GM18858 (cell line): Measurements from ENCODE around the gene IQSEC3.
"Not testable (repeated sequence)": the region's sequence is repeated elsewhere in the genome, so short reads cannot be mapped to it uniquely, and the experiment has no call there.

Source experiments
- ATAC-seq: cut with Tn5 transposase; IDR thresholded peaks from one replicate; pipeline ENCODE4 v1.9.1; 2021; ENCODE audit not compliant: unreplicated experiment

IQSEC3 gene

DNA sequence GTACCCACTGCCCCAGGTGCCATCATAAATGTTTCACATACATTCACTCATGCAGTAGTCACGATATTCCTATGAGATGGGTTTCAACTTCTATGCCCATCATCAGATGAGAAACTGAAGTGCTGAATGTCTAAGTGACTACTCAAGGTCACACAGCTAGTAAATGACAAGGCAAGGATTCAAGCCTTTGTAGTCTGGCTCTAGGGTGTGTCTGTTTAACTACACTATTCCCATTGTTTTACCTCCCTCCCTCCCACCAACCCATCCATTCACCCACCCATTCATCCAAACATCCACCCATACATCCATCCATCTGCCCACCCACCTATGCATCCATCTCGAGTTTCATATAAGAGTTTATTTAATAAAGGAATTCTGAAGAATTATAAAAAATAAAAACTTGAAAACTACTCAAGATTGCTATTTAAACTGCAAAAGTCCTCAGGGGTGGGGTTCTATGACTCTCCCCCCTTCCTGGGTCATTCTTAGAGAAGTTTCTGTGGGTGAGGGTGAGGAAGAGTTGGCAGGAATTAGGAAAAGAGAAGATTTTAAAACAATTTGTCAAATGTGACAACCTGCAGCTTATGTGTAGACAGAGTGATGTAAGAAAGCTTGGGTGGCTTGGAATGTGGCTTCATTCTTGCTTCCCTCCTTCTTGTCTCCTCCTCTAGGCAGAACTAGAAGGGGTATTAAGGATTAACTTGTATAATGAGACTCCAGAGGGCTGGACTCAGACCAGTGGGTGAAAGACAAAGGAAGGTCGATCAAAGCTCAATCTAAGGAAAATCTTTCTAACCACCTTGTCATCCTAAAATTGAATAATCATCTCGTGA is 13.4 kb upstream of the IQSEC3 start:
- ATAC-seq: not testable (repeated sequence)

DNA sequence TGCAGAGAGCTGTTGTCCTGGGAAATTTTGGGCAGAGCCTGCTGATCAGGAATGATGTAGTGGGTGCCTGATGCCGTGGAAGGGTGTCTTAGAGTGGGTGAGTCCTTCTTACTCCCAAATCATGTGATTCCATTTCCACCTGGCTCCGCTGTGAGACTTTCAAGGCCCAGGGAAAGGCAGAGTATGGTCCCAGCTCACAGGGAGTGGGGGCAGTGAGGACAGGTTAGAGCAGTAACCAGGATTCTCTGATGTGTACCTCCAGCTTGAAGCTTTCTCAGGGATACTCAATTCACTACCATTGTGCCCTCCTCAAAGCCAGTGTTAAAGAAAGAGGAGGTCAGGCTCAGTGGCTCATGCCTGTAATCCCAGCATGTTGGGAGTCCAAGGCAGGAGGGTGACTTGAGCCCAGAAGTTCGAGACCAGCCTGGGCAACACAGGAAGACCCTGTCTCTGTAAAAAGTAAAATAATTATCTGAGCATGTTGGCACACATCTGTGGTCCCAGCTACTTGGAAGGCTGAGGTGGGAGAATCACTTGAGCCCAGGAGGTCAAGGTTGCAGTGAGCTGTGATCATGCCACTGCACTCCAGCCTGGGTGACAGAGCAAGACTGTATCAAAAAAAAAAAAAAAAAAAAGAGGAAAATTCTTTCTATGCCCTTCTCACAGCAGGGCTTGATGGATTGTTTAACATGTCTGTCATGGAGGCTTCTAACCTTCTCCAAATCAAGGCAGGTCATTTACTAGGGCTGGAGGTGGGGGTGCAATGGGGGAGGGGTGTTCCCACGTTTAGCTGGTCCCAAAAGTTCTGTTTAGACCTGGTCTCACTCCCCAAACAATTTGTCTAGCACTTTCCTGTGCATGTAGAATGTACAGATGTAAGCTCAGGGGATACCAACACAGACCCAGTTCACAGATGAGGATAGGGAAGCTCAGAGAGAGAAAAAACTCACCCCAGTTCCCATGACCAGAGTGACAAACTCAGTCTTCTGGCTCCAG is 12.5 kb upstream of the IQSEC3 start:
- ATAC-seq: no peak

DNA sequence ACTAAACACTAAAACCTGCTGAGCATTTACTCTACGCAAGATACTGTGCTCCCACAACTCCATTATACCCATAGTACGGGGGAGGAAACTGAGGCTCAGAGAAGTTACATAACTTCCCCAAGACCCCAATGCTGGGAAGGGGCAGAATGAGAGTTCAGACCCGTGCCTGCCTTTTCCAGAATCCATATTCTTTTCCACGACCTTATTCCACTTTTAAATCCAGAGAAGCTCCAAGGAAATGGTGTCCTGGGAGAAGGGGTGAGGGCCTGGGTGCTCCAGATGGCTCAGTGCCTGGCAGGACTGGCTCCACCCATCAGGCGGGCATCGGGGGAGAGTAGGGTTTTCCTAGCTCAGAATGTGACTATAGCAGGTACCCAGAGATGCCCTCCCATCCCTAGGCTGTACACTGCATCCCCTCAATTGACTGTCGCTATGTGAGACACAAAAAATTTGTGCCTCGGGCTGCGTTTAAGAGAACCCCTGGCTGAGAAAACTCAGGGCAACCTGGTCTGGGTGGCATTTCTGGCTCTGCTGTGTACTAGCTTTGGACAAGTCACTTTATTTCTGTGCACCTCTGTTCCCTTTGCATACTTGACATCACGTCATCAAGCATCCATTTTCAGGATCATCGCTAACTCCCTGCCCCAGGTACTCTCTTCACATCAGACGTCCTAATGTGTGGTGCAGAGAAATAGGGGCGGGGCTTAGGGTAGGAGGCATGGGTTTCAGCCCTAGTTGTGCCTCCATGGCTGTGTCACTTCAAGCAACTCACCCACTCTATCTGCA is 11.6 kb upstream of the IQSEC3 start:
- no peak for ATAC-seq

DNA sequence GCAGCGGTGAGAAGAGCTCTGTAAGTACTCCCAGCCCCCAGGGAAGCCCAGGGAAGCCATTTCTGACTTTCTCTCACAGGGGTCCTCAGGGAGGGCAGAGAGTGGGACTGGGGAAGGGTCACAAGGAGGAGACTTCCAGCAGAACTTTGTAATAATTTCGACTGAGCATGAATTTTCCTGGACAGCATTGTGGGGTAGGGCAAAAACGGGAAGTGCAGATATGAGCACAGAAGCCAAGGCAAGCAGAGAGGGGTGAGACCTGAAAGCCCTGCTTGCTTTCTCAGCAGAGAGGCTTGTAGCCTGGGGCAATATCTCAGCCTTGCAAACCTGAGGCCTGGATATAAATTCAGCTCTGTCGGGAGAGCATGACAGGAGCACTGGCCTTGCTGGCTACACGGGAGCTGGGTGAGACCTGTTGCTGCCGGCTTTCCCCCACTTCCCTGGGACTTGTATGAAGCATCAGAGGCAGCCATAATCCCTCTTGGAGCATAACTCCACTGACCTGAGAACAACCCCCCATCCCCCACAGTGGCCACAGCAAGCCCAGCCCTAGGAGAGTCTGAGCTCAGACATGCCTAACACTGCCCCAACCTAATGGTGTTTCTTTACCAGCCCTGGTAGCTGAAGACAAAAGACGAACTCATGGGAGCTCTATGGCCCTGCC is 9.8 kb upstream of the IQSEC3 start:
- ATAC-seq: no peak

DNA sequence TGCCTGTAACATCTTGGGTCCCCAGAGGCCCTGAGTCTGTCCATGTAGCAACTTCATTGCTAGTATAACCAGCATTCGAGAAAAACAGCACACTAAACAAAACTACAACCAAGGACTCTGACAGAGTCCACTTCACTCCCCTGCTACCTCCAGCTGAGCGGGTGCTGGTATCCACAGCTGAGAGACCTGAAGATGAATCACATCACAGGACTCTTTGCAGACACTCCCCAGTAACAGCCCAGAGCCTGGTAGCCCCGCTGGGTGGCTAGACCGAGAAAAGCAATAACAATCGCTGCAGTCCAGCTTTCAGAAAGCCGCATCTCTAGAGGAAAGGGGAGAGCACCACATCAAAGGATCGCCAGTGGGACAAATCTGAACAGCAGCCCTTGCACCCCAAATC is 9.0 kb upstream of the IQSEC3 start:
- ATAC-seq: no peak

DNA sequence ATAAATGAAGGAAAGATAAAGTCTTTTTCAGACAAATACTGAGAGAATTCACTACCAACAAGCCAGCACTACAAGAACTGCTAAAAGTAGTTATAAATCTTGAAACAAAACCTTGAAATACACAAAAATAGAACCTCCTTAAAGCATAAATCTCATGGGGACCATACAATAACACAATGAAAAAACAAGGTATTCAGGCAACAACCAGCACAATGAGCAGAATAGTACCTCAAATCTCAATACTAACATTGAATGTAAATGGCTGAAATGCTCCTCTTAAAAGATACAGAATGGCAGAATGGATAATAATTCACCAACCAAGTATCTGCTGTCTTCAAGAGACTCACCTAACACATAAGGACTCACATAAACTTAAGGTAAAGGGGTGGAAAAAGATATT is 7.7 kb upstream of the IQSEC3 start:
- ATAC-seq: no peak

DNA sequence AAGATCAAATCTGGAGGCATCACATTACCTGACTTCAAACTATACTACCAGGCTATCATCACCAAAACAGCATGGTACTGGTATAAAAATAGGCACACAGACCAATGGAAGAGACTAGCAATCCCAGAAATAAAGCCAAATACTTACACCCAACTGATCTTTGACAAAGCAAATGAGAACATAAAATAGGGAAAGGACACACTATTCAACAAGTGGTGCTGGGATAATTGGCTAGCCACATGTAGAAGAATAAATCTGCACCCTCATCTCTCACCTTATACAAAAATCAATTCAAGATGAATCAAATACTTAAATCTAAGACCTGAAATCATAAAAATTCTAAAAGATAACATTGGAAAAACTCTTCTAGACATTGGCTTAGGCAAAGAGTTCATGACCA is 4.7 kb upstream of the IQSEC3 start:
- not testable (repeated sequence) for ATAC-seq

DNA sequence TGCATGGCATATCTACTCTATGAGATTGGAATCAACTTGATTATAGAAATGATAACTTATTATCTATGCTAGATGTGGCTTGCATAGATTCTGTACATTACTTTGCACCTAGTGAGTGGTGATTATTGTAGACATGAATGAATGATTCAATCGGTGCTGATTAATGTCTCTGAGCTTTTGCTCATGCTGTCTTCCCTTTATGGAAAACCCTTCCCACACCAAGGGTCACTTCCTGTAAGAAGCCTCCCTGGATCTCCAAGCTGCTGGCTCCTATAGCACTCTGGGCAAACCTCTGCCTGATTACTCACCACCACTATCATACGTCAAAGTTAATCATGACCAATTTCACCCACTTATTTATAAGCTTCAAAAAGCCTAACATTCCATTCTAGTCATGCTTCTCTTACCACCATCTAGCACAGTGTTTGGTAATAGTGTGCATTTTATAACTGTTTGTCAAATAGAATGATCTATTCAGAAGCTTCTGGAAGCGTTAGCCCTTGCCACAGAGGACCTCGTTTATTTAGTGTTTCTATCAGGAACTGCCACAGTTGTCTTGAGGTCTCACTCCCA is 990 bp upstream of the IQSEC3 start:
- not testable (repeated sequence) for ATAC-seq

DNA sequence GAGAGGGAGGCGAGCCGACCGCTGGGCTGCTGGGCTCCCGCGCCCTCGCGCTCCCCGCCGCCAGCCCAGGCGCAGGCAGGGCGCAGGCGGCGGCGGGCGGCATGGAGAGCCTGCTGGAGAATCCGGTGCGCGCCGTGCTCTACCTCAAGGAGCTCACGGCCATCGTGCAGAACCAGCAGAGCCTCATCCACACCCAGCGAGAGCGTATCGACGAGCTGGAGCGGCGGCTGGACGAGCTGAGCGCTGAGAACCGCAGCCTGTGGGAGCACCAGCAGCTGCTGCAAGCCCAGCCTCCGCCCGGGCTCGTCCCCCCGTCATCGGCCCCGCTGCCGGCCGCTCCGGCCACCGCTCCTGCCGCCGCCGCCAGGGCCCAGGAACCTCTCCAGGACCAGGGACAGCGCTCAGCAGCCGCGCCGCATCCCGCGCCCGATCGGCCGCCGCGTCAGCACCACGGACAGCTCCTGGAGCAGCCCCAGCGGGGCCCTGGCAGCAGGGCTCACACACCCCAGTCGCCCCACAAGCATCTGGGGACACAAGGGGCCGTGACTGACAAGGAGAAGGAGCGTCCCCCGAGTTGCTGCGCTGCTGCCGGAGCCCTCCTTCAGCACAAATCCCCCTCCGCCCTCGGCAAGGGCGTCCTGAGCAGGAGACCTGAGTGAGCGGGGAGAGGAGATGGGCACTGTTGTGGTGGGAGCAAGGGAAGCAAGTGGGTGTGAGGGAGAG is 376 bp downstream of the IQSEC3 start:
- not testable (repeated sequence) for ATAC-seq

DNA sequence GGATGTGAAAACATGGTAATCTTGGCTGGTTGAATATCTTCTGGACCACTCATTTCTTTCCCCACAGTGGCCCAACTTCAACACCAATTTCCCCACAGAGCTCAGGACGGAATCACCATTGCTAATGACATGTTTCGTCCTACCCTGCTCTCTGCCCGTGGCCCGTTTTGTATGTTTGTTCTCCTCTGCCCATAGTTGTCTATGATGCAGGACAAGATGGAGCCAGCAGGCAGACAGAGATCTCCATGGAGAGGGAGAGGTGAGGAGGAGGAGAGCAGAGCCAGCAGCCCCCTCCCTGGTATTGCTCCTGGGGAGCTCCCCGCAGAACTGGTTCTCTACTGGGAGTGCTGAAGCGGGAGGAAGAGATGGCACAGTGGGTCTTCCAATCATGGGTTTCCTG is 3.1 kb downstream of the IQSEC3 start:
- not testable (repeated sequence) for ATAC-seq

DNA sequence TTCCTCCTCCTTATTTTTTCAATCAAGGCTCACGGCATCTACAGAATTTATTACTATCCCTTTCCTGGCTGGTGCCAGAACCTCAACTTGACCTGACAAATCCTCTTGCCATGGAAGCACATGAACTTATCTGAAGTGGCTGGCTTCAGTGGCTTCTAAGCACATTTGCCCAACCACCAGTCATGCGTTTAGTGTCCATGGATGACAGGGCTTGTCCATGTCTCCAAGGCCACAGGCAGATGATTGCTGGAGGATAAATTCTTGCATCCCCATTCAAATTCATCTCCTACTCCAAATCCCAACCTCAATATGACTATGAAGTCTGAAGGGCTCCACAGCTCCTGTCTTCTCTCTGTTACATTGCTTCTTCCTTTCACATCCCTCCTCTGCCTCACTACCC is 4.0 kb downstream of the IQSEC3 start:
- ATAC-seq: not testable (repeated sequence)

DNA sequence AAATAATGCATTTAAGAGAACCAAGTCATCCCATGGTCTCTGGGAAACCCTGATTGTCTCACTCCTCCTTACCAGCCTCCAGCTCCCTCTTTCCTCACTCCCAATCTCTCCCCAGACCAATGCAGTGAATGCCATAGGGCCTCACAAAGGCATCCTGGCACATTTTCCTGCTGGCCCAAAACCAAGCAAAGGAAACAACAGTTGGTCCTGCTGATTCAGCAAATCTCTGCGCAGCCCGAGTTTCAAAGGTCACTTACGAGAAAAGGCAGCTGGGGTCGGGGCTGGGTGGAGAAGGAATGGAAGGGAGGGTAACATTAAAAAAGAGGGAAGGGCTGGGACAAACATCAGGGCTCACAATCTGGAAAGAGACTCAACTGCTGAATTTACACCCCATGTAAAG is 5.5 kb downstream of the IQSEC3 start:
- not testable (repeated sequence) for ATAC-seq

DNA sequence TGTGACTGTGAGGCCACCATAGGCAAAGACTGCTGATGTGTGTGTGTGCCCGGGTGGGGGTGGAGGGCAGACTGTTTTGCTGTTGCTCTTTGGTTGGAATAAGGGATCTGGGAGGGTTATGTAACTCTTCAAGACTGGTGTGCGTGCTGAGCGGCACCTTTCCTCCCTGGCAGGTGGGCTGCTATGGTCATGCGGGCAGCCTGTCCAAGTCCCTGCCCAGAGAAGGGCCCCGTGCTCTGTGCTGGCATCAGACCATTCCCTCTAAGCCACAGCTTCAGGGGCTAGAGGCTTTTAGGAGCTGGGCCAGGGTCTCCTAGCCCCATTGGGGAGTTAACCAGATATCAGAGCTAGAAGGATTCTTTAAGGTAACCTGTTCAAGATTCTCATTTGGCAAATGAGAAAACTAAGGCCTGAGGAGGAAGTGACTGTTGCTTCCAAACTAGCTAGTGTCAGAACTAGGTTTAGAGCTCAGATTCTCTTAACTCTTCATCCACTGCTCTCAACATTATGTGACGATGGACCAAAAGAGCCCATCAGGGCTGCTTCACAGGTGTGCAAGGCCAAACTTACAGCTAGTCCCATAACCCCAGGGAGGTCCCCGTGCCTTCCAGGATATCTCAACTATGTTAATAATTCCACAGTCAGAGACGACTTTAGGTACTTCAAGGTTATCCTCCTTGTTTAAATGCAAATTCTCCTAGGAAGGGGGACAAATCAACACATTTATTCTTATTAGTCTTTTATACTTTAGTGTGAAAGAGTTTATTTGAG is 8.0 kb downstream of the IQSEC3 start:
- ATAC-seq: not testable (repeated sequence)

DNA sequence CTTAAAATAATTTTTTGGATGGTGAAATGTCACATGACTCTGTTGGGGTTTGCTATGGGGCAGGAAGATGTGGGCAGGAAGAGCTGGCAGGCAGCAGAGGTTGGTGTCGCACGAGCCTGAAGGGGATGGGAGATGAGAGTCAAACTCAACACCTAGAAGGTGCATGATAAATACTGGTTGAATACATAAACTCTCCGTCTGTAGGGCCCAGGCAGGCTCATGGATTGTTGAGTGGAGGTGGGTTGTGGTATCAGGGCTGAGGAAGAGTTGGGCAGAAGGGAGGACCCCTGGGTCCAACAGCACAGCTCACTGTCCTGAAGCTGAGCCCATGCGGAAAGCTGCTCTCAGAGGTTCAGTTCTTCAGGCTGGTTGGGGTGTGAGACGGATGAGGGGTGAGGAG is 9.0 kb downstream of the IQSEC3 start:
- not testable (repeated sequence) for ATAC-seq

DNA sequence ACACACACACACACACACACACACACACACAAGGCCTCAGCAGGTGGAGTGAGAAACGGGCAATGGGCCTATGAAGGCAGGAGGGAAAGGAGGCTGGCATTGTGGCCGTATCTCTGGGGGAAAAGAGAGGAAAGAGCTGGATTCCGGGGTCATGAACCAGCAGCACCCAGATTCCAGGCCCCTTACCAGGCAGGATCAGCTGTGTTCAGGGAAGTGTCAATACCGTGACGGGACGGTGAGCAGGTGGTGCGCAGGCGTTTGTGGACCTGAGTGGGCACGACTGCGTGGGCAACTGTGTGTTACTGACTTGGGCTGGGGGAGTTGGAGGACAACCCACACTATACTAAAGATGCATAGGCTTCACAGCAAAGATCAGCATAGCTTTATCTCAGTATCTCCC is 9.5 kb downstream of the IQSEC3 start:
- not testable (repeated sequence) for ATAC-seq

DNA sequence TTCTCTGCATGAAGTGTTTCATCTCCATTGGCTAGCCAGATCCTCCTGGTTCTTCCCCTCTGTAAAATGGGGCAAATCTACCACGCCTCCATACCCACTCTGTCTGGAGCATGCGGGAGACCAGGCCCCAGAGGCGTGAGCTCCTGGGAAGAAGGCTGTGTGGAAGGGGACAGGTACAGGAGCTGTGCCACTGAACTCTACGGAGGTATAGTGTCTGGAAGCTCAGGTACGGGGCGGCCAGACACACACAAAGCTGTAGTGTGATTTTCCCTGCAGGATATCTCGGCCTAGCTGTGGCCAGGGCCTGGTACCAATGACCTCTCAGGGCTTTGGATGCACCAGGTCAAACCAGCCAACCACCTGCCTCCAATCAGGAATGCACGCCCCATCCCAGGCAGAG is 10.0 kb downstream of the IQSEC3 start:
- not testable (repeated sequence) for ATAC-seq

DNA sequence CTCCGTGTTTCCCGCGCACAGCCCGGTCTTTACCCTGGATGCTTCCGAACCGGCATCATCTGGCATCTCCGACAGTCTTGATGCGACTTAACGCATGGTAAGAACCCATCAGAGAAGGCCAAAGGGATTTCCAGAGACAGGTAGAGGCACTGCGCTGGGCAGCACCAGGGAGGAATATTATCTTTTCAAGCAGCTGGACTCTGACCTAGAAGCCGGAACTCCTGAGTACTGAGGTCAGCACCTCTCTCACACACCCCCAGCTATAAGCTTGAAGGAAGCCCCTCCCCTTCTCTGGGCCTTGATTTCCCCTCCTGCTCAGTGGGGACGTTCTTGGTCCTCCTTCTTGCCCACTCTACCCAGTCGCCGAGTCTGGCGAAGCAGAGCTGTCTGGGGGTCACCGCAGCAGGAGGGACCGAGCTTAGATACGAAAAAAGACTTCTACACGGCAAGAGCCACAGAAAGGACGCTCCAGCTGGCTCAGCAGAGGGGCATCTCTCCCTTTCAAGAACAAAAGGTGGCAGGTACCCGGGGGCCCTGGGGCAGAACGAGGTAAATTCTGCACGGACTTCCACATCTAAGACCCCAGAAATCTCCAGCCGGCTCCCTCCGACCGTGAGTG is 10.6 kb downstream of the IQSEC3 start:
- not testable (repeated sequence) for ATAC-seq

DNA sequence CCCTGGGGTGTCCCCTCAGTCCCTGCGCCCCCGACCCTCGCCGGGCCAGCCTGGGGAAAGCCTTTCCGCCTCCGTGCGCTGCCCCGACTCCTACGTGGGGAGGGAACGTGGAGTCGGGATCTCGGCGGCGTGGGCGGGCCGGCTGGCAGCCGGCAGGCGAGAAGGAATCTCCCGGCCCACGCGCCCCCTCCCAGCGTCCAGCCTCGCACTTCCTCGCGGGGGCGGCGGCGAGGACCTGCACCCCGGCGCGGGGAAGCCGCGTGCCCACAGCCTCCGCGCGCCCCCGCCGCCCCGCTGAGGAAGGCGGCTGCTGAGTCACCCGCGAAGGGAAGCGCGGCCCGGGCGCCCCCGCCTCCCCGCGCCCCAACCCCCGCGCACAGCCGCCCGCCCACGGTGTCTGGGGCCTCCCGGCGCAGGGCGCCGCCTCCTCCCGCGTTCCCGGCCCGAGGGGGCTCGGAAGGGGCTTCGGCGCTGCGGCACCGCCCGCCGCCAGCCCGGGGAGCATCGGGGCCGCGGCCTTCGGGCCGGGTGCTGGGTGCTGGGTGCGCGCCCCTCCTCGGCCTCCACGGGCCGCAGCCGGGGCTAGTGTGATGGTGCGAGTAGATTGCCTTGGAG is 11.3 kb downstream of the IQSEC3 start:
- not testable (repeated sequence) for ATAC-seq
